Measurements from ENCODE around the gene AIP. TPM values are rescaled to one million over a fixed set of nuclear protein-coding genes. Genes with fewer than 3 reads are reported as not detected.
A peak's percentile ranks its signal among the peaks of the same experiment; 100 is the strongest.

Gene AIP
- total RNA-seq, 1 donor from 2014 or later, result 79.5 TPM

- no peak for DNase-seq (ENCODE audit: low read depth in 2 of 2)
Observed at GRCh38 chr11:67492801-67493547, 10.1 kb downstream of the AIP start.

- no peak for DNase-seq (ENCODE audit: low read depth in 2 of 2)
Observed at GRCh38 chr11:67493548-67494370, 10.9 kb downstream of the AIP start.

GRCh38 chr11:67494371-67495233, 11.8 kb downstream of the AIP start:
- no peak for DNase-seq (ENCODE audit: low read depth in 2 of 2)

- DNase-seq (ENCODE audit: low read depth in 2 of 2), result no peak
Observed at GRCh38 chr11:67495234-67496005, 12.6 kb downstream of the AIP start.

DNA sequence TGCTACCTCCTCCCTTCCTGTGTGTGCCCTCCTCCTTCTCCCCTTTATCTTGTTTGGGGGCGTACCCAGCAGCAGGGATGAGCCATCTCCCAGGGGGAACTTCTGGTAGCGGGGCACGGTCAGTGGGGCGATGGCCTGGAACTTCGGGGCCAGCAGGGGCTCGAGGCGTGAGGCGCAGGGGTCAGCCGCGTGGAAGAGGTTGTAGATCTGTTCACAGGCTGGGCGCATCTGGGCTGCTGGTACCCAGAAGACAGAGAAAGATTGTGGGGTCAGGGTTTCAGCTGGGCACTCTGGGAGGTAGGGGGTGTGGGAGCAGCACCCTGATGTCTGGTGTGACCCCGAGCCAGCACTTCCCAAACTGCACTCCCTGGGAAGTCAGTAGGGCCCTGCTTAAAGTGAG, 13.3 kb downstream of the AIP start:
- DNase-seq (ENCODE audit: low read depth in 2 of 2), result no peak

DNA sequence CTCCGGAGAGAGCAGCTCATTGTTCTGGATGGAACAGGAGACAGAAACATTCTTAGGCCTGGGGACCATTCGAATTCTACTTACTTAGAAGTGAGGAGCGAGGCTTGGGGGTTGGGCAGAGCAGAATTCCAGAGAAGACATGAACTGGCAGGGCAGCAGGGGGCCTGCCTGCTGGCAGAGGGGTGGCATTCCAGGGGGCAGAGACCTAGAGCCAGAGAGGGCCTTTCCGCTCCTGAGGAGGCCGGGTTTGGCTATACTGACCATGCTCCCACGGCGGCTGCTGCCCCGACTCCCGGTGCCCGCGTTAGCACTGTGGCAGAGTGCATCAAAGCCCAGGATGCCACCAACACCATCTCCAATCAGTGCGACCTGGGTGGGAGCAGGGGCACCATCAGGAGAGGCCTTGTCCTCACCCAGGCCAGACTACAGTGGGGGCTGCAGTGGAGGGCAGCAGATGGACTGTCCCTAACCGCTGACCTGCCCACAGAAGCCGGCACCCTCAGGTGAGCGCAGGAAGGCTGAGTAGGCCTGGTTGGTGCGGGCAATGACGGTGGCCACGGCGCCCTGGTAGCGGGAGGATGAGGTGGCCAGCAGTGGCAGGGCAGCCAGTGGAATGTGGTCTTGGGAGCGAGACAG, 14.9 kb downstream of the AIP start:
- DNase-seq (ENCODE audit: low read depth in 2 of 2), result no peak

DNA sequence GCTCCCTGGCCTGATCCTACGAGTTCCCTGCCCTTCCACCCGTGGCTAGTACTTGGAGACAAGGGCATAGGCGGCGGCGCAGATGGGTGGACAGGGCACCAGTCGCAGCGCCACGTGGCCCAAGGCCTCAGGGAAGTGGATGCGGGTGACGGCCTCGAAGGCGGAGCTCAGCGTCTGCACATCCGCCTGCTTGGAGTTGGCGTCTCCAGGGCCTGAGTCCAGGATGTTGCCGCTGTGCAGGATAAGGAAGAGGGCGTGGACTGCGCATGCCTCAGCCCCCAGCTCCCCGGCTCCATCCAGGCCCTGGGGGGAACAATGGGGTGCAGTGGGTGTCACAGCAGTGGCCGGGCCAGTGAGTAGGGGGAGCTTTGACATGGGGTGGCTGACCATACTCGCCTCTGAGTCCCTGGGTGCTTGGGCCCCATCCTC, 15.7 kb downstream of the AIP start:
- no peak for DNase-seq (ENCODE audit: low read depth in 2 of 2)

GRCh38 chr11:67499808-67500483, 17.1 kb downstream of the AIP start:
- no peak for DNase-seq (ENCODE audit: low read depth in 2 of 2)

- DNase-seq (ENCODE audit: low read depth in 2 of 2), result no peak
Observed at GRCh38 chr11:67500484-67500821, 17.6 kb downstream of the AIP start.

DNA sequence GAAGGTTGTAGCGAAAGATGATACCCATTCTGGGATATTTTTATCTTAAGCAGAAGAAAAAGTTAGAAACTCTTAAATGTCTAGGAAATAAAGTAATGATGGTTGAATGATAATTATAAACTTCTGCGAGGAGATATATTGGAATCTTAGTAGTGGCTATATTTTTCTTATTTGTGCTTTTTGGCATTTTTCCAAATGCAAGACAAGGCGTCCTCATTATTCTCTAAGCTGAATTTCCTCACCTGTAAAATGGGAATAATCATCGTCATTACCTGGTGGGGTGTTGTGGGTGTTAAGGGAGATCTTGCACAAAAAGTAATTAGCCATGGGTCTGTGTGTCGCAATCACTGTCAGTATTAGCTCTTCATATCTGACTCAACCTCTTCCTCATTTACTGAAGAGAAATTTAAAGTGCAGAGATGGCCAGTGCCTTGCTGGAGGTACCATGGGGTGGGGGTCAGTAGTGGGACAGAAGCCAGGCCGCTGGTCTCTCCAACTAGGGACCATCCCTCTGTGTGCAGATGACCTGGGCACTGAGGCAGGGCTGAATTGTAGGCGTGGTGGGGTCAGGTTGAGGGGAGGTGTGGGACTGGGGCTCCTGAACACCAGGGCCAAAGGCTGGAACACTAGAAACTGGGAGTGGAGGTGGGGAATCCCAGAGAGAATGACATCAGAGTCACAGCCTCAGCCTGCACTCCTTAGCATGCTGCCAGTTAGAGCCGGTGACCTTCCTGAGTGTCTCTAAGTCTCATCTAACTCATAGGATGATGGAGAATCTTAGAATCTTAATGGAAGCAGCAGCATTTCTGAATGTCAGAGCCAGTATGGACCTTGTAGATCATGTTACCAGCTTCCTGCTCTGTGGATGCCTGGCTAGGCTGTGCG, 18.2 kb downstream of the AIP start:
- no peak for DNase-seq (ENCODE audit: low read depth in 2 of 2)

GRCh38 chr11:67501854-67502253, 19.0 kb downstream of the AIP start:
- no peak for DNase-seq (ENCODE audit: low read depth in 2 of 2)

DNA sequence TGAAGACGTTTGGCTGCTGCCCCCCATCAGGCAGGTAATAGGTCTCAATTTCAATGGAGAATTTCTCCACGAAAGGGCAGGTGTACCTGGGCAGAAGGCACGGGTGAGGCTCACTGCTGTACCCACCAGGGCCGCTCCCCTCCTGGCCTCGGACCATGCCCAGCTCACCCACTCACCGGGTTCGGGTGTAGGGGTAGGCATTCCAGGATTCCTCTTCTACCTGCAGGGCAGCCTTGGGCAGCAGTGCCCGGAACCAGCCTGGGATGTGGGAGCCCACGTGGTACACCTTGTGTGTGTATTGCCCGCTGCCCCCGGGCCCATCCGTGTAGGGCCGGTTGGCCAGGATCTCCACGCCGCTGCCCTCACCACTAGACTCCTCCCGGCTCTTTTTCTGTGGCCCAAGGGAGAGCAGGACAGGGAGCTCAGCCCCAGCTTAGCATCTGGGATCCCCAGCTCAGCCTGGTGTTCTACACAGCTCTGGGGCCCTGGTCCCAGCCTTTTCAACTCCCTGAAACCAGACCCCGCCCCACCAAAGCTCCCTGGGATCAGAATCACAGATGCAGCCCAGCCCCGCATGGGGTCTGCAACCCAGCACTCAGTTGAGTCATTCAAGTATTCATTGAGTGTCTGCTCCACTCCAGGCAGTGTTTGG, 19.6 kb downstream of the AIP start:
- no peak for DNase-seq (ENCODE audit: low read depth in 2 of 2)

- no peak for DNase-seq (ENCODE audit: low read depth in 2 of 2)
Observed at GRCh38 chr11:67503119-67504004, 20.5 kb downstream of the AIP start.

GRCh38 chr11:67504005-67504949, 21.5 kb downstream of the AIP start:
- peak in 1 of 2 donors; percentile 34 for DNase-seq (ENCODE audit: low read depth in 2 of 2)

- peak in 1 of 2 donors; percentile 9 for DNase-seq (ENCODE audit: low read depth in 2 of 2)
Observed at GRCh38 chr11:67504950-67505581, 22.2 kb downstream of the AIP start, which contains the start of gene PITPNM1. PITPNM1 (minus strand) TSS chr11:67505363; CDS start chr11:67504180, 1,183 bp downstream.
